ENCODE data around the gene COX7A2L.

GRCh38 chr2:42363413-42363812, 2.4 kb upstream of the COX7A2L start:
- TF ChIP-seq ZNF274 (IDR thresholded peaks at IDR 0.05; ENCODE audit: low read depth, low read length) (no peak), YY1 (IDR thresholded peaks at IDR 0.05; ENCODE audit: insufficient read depth, insufficient read length) (no peak)

Data from NT2/D1 (cell line).